ENCODE measurements around the gene TRPV4.

The TRPV4 gene

GRCh38 chr12:109833307-109834189 is at the start of gene TRPV4:
TSS of gene TRPV4 (minus strand) at chr12:109833398. CDS start at chr12:109814796, 18,602 bp downstream.
- H3K9me3 ChIP-seq: no peaks in the 10 kb centered on the region
- H3K4me1 ChIP-seq (ENCODE audit: control insufficient read depth in 1 of 2, insufficient read depth in 1 of 2, low read depth in 1 of 2, low read length in 1 of 2): peaks cover 21 to 37% of the 10 kb centered on the region in 2 experiments
- no peak within 1 kb of the TSS for H3K4me3 ChIP-seq (ENCODE audit: low read depth in 1 of 2, low read length in 1 of 2)
- peaks cover 45% of the 10 kb centered on the region for H3K27me3 ChIP-seq
- H3K27ac ChIP-seq: no peak within 1 kb of the TSS
- no peaks in the 10 kb centered on the region for H3K36me3 ChIP-seq
- TF ChIP-seq CTCF (IDR thresholded peaks at IDR 0.05): no peak

GRCh38 chr12:109881752-109882151 is 48.6 kb upstream of the TRPV4 start:
- H3K4me3 ChIP-seq (ENCODE audit: low read depth in 1 of 2, low read length in 1 of 2): no peak overlapping the region
- H3K36me3 ChIP-seq: no peaks in the 10 kb centered on the region
- H3K27ac ChIP-seq: no peak overlapping the region
- TF ChIP-seq CTCF (IDR thresholded peaks at IDR 0.05): no peak
- H3K4me1 ChIP-seq (ENCODE audit: control insufficient read depth in 1 of 2, insufficient read depth in 1 of 2, low read depth in 1 of 2, low read length in 1 of 2): peaks cover 37 to 44% of the 10 kb centered on the region in 2 experiments
- no peaks in the 10 kb centered on the region for H3K27me3 ChIP-seq
- no peaks in the 10 kb centered on the region for H3K9me3 ChIP-seq

- peaks cover 41 to 43% of the 10 kb centered on the region in 2 experiments for H3K4me1 ChIP-seq (ENCODE audit: control insufficient read depth in 1 of 2, insufficient read depth in 1 of 2, low read depth in 1 of 2, low read length in 1 of 2)
- no peak for TF ChIP-seq CTCF (IDR thresholded peaks at IDR 0.05)
- no peaks in the 10 kb centered on the region for H3K36me3 ChIP-seq
- peak overlapping the region; percentile 84 for H3K27ac ChIP-seq
- no peaks in the 10 kb centered on the region for H3K9me3 ChIP-seq
- H3K27me3 ChIP-seq: no peaks in the 10 kb centered on the region
- H3K4me3 ChIP-seq (ENCODE audit: low read depth in 1 of 2, low read length in 1 of 2): peak overlapping the region; percentile 75 to 96
Observed at GRCh38 chr12:109880938-109881337, 47.7 kb upstream of the TRPV4 start.

GRCh38 chr12:109880043-109880931 is 47.1 kb upstream of the TRPV4 start, which contains the start of gene GLTP:
TSS of gene GLTP (minus strand) at chr12:109880541. CDS start at chr12:109880374, 167 bp downstream.
- Histone ChIP-seq H3K4me1 (ENCODE audit: control insufficient read depth in 1 of 2, insufficient read depth in 1 of 2, low read depth in 1 of 2, low read length in 1 of 2) (peaks cover 41 to 43% of the 10 kb centered on the region in 2 experiments), H3K36me3 (no peaks in the 10 kb centered on the region), H3K27me3 (no peaks in the 10 kb centered on the region), H3K27ac (peak within 1 kb of the TSS; percentile 84), H3K9me3 (no peaks in the 10 kb centered on the region), H3K4me3 (ENCODE audit: low read depth in 1 of 2, low read length in 1 of 2) (peak within 1 kb of the TSS; percentile 80 to 96)
- peak; percentile 99 for TF ChIP-seq CTCF (IDR thresholded peaks at IDR 0.05)

GRCh38 chr12:109879351-109880042 is 46.3 kb upstream of the TRPV4 start:
- peak overlapping the region; percentile 80 to 96 for H3K4me3 ChIP-seq (ENCODE audit: low read depth in 1 of 2, low read length in 1 of 2)
- TF ChIP-seq CTCF (IDR thresholded peaks at IDR 0.05): no peak
- no peaks in the 10 kb centered on the region for H3K36me3 ChIP-seq
- H3K4me1 ChIP-seq (ENCODE audit: control insufficient read depth in 1 of 2, insufficient read depth in 1 of 2, low read depth in 1 of 2, low read length in 1 of 2): peaks cover 41 to 43% of the 10 kb centered on the region in 2 experiments
- H3K9me3 ChIP-seq: no peaks in the 10 kb centered on the region
- H3K27me3 ChIP-seq: no peaks in the 10 kb centered on the region
- H3K27ac ChIP-seq: peak overlapping the region; percentile 84

Measured in neutrophil (primary cell).